Nephron progenitor cell (in vitro differentiated cells): Measurements from ENCODE around the gene CRADD.

Source experiments
- DNase-seq: peaks from one replicate; pipeline ENCODE4 v3.0.0; 2021
- H3K27ac Mint-ChIP-seq: 2 replicates; pipeline ENCODE4 v1.8.0; 2021; ENCODE audit warnings: mild to moderate bottlenecking, moderate library complexity, mixed read lengths
- H3K27me3 Mint-ChIP-seq: 2 replicates; pipeline ENCODE4 v1.8.0; 2021; ENCODE audit warnings: mild to moderate bottlenecking, low read depth, mixed read lengths; ENCODE audit not compliant: poor library complexity
- H3K36me3 Mint-ChIP-seq: 2 replicates; pipeline ENCODE4 v1.8.0; 2021; ENCODE audit warnings: low read depth, mixed read lengths
- H3K4me1 Mint-ChIP-seq: 2 replicates; pipeline ENCODE4 v1.8.0; 2021; ENCODE audit warnings: mixed read lengths
- H3K4me3 Mint-ChIP-seq: 2 replicates; pipeline ENCODE4 v1.8.0; 2021; ENCODE audit warnings: mild to moderate bottlenecking, moderate library complexity, mixed read lengths
- H3K9me3 Mint-ChIP-seq: 2 replicates; pipeline ENCODE4 v1.8.0; 2021; ENCODE audit warnings: mild to moderate bottlenecking, moderate library complexity, mixed read lengths
- TF ChIP-seq, protein P1 (sequence below): fragments of 200-600 bp; sonication (generic); IDR thresholded peaks from 2 replicates; pipeline ENCODE4 v1.5.0; 2021; ENCODE audit warnings: antibody characterized with exemption

CRADD gene

DNA sequence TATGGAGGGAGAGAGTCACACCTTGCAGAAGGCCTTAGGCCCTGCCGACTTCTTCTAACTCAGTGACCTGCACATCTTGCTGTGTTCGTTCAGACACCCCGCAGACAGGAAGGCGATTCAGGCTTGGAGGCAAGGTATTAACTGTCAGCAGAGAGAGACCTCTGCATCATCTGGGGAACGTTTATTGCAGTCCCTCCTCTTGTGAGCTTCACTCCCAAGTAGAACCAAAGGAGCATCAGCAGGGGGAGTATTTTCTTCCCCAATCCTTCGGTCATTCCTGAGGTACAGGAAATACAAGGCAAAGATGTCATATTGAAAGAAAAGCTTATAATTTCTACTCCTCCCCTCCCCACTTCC, 217.9 kb downstream of the CRADD start:
- H3K9me3 Mint-ChIP-seq = no peaks in the 10 kb centered on the region
- H3K36me3 Mint-ChIP-seq = no peaks in the 10 kb centered on the region
- no peak for DNase-seq
- TF ChIP-seq, protein P1, sequence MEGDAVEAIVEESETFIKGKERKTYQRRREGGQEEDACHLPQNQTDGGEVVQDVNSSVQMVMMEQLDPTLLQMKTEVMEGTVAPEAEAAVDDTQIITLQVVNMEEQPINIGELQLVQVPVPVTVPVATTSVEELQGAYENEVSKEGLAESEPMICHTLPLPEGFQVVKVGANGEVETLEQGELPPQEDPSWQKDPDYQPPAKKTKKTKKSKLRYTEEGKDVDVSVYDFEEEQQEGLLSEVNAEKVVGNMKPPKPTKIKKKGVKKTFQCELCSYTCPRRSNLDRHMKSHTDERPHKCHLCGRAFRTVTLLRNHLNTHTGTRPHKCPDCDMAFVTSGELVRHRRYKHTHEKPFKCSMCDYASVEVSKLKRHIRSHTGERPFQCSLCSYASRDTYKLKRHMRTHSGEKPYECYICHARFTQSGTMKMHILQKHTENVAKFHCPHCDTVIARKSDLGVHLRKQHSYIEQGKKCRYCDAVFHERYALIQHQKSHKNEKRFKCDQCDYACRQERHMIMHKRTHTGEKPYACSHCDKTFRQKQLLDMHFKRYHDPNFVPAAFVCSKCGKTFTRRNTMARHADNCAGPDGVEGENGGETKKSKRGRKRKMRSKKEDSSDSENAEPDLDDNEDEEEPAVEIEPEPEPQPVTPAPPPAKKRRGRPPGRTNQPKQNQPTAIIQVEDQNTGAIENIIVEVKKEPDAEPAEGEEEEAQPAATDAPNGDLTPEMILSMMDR = no peak
- H3K27ac Mint-ChIP-seq = peak overlapping the region; percentile 96
- peaks cover 56% of the 10 kb centered on the region for H3K4me1 Mint-ChIP-seq
- H3K4me3 Mint-ChIP-seq = no peak overlapping the region
- peaks cover 1% of the 10 kb centered on the region for H3K27me3 Mint-ChIP-seq

DNA sequence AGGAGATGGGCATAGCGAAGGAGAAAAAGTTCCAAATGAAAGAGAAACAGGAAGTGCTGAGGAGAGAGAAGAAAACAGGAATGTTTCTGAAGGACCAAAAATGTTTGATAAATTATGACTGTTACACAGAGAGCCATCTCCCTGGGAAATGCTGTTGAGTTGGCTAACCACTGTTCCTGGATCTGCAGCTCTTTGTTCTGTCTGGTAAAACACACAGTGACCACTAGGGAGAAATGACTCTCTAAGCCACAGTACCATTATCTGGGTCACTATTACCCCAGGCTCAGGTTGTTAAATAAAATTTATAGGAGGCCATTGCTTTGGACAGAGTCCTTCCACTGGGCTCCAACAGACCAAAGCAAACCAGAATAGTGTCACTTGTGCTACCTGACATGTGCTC, 219.3 kb downstream of the CRADD start:
- TF ChIP-seq, protein P1 = no peak
- no peaks in the 10 kb centered on the region for H3K36me3 Mint-ChIP-seq
- H3K27me3 Mint-ChIP-seq = peaks cover 3% of the 10 kb centered on the region
- H3K4me1 Mint-ChIP-seq = peaks cover 54% of the 10 kb centered on the region
- H3K4me3 Mint-ChIP-seq = no peak overlapping the region
- DNase-seq = no peak
- H3K27ac Mint-ChIP-seq = peak overlapping the region; percentile 1
- H3K9me3 Mint-ChIP-seq = peaks cover under 1% of the 10 kb centered on the region

GRCh38 chr12:93896952-93897351, 219.8 kb downstream of the CRADD start:
- Mint-ChIP-seq H3K4me3 (no peak overlapping the region), H3K27me3 (peaks cover 3% of the 10 kb centered on the region), H3K4me1 (peaks cover 49% of the 10 kb centered on the region), H3K9me3 (peaks cover 5% of the 10 kb centered on the region), H3K36me3 (peaks cover 3% of the 10 kb centered on the region), H3K27ac (peak overlapping the region; percentile 64)
- TF ChIP-seq, protein P1 = no peak
- no peak for DNase-seq

DNA sequence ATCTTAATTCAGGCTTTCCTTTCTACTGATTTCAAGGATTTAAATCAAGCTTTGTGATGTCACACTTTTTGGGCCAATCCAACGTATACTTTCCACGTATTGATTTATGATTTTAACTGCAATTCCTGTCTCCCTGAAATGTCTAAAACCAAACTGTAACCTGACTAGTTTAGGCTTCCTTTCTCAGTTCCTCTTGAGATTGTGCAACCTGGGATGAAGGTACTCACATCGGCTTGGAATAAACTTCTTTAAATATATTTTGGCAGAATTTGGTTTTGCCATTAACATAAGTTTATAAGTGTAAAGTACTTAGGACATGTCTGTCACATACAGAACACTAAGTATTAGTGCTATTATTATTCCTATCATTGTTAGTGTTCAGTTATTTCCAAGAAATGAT, 224.6 kb downstream of the CRADD start:
- peaks cover 30% of the 10 kb centered on the region for H3K9me3 Mint-ChIP-seq
- DNase-seq = no peak
- no peak overlapping the region for H3K4me3 Mint-ChIP-seq
- TF ChIP-seq, protein P1 = no peak
- peaks cover 3% of the 10 kb centered on the region for H3K27me3 Mint-ChIP-seq
- peaks cover 9% of the 10 kb centered on the region for H3K36me3 Mint-ChIP-seq
- peaks cover 4% of the 10 kb centered on the region for H3K4me1 Mint-ChIP-seq
- no peak overlapping the region for H3K27ac Mint-ChIP-seq

GRCh38 chr12:93902192-93902591, 225.0 kb downstream of the CRADD start:
- peaks cover 30% of the 10 kb centered on the region for H3K9me3 Mint-ChIP-seq
- no peak for DNase-seq
- no peak overlapping the region for H3K27ac Mint-ChIP-seq
- H3K36me3 Mint-ChIP-seq = peaks cover 9% of the 10 kb centered on the region
- no peaks in the 10 kb centered on the region for H3K4me1 Mint-ChIP-seq
- TF ChIP-seq, protein P1 = no peak
- peaks cover 3% of the 10 kb centered on the region for H3K27me3 Mint-ChIP-seq
- H3K4me3 Mint-ChIP-seq = no peak overlapping the region

- H3K4me3 Mint-ChIP-seq = no peak overlapping the region
- no peak for DNase-seq
- TF ChIP-seq, protein P1 = no peak
- H3K27ac Mint-ChIP-seq = no peak overlapping the region
- peaks cover 9% of the 10 kb centered on the region for H3K36me3 Mint-ChIP-seq
- no peaks in the 10 kb centered on the region for H3K4me1 Mint-ChIP-seq
- H3K9me3 Mint-ChIP-seq = peaks cover 30% of the 10 kb centered on the region
- H3K27me3 Mint-ChIP-seq = peaks cover 3% of the 10 kb centered on the region
These were observed 225.8 kb downstream of the CRADD start for GRCh38 chr12:93902736-93903562.
